ENCODE results near the gene OSBPL2. TPM values are rescaled to one million over a fixed set of nuclear protein-coding genes. Genes with fewer than 3 reads are reported as not detected.

The OSBPL2 gene
- total RNA-seq, 1 donor, result 21.1 TPM

DNA sequence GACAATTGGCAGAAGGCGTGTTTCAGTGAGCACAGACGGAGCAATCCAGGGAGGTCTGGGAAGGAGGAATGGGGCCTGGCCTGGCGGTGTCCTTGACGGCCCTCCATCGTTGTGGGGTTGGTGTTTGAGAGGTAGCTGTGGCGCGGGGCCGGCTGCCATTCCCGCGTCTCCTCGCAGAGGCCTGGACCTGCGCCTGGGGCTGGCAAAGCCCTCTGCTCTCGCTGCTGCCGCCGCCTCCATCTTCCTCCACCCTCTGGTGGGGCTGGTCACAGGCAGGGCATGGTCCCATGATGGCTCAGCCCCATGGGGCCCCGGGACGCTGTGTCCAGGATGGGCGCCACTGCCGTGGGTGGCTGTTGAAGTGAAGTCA, 7.6 kb downstream of the OSBPL2 start:
- no peak for DNase-seq (ENCODE audit: low read depth)
- TF ChIP-seq, protein P1, sequence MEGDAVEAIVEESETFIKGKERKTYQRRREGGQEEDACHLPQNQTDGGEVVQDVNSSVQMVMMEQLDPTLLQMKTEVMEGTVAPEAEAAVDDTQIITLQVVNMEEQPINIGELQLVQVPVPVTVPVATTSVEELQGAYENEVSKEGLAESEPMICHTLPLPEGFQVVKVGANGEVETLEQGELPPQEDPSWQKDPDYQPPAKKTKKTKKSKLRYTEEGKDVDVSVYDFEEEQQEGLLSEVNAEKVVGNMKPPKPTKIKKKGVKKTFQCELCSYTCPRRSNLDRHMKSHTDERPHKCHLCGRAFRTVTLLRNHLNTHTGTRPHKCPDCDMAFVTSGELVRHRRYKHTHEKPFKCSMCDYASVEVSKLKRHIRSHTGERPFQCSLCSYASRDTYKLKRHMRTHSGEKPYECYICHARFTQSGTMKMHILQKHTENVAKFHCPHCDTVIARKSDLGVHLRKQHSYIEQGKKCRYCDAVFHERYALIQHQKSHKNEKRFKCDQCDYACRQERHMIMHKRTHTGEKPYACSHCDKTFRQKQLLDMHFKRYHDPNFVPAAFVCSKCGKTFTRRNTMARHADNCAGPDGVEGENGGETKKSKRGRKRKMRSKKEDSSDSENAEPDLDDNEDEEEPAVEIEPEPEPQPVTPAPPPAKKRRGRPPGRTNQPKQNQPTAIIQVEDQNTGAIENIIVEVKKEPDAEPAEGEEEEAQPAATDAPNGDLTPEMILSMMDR (IDR thresholded peaks at IDR 0.05; ENCODE audit: insufficient read depth, low read length), result no peak
- no peak overlapping the region for H3K4me3 ChIP-seq (ENCODE audit: low read depth, low read length)

GRCh38 chr20:62246431-62246830, 8.1 kb downstream of the OSBPL2 start:
- no peak for DNase-seq (ENCODE audit: low read depth)
- H3K4me3 ChIP-seq (ENCODE audit: low read depth, low read length), result no peak overlapping the region
- TF ChIP-seq, protein P1 (IDR thresholded peaks at IDR 0.05; ENCODE audit: insufficient read depth, low read length), result no peak

- TF ChIP-seq, protein P1 (IDR thresholded peaks at IDR 0.05; ENCODE audit: insufficient read depth, low read length), result no peak
- H3K4me3 ChIP-seq (ENCODE audit: low read depth, low read length), result no peak overlapping the region
- DNase-seq (ENCODE audit: low read depth), result no peak
Measured at GRCh38 chr20:62246872-62247652, 8.7 kb downstream of the OSBPL2 start.

GRCh38 chr20:62248890-62249560, 10.7 kb downstream of the OSBPL2 start:
- no peak for DNase-seq (ENCODE audit: low read depth)
- no peak overlapping the region for H3K4me3 ChIP-seq (ENCODE audit: low read depth, low read length)
- TF ChIP-seq, protein P1 (IDR thresholded peaks at IDR 0.05; ENCODE audit: insufficient read depth, low read length), result no peak

- H3K4me3 ChIP-seq (ENCODE audit: low read depth, low read length), result no peak overlapping the region
- peak; percentile 7 for DNase-seq (ENCODE audit: low read depth)
- TF ChIP-seq, protein P1 (IDR thresholded peaks at IDR 0.05; ENCODE audit: insufficient read depth, low read length), result no peak
Measured at GRCh38 chr20:62252342-62252966, 14.1 kb downstream of the OSBPL2 start.

DNA sequence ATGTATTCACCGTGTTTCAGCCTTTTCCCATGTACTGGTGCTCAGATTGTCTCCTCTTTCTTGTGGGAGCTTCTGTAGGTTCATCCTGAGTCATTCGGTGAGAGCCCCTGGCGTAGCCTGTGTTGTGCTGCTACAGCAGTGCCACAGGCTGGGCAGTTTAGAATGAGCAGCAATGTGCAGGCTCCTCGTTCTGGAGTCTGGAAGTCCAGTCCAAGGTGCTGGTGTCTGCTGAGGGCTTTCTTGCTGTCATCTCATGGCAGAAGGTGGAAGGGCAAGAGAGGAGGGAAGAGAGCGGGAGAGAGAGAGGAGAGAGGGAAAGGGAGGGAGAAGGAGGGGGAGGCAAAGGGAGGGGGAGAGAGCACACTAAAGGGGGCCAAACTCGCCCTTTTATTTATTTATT, 15.1 kb downstream of the OSBPL2 start:
- TF ChIP-seq, protein P1 (IDR thresholded peaks at IDR 0.05; ENCODE audit: insufficient read depth, low read length), result no peak
- H3K4me3 ChIP-seq (ENCODE audit: low read depth, low read length), result no peak overlapping the region
- no peak for DNase-seq (ENCODE audit: low read depth)
